ENCODE data around the gene COMMD1. TPM values are rescaled to one million over a fixed set of nuclear protein-coding genes. Genes with fewer than 3 reads are reported as not detected.
A peak's percentile ranks its signal among the peaks of the same experiment; 100 is the strongest.
"Not testable (repeated sequence)": the region's sequence is repeated elsewhere in the genome, so short reads cannot be mapped to it uniquely, and the experiment has no call there.

The COMMD1 gene
- total RNA-seq, 1 donor = 60.7 TPM

DNA sequence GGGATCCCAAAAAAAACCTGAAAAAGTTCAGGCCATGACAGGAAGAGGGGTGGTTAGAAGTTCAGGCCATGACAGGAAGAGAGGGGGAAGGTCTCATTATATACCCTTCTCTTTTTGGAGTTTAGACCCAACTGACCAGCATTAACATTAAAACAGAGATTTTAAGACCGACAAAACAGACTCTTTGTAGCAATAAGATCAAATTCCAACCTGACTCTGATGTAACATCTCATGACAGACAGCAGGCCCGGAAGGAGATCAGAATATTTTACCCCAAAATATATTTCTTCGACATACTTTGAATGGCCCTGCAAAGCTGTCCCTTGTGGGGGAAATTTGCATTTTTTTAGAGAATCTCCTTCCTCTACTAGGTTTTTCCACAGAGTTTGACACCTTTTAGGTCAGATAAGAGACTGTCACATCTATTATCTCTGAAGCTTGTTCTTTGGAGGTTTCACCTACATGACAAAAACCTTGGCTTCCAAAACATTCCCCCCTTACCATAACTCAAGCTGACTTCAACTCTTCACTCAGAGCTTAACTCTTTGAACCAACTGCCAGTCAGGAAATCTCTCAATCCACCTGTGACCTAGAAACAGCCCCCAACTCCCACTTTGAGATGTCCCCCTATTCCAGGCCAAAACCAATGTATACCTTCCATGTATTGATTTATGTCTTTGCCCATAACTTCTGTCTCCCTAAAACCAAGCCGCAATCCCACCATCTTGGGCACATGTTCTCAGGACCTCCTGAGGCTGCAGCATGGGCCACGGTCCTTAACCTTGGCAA is 239.4 kb downstream of the COMMD1 start:
- no peak for TF ChIP-seq CTCF (IDR thresholded peaks at IDR 0.05; ENCODE audit: insufficient read depth, low read length)
- no peak for DNase-seq (ENCODE audit: low read depth)
- no peak overlapping the region for H3K4me3 ChIP-seq (ENCODE audit: low read depth, low read length)

DNA sequence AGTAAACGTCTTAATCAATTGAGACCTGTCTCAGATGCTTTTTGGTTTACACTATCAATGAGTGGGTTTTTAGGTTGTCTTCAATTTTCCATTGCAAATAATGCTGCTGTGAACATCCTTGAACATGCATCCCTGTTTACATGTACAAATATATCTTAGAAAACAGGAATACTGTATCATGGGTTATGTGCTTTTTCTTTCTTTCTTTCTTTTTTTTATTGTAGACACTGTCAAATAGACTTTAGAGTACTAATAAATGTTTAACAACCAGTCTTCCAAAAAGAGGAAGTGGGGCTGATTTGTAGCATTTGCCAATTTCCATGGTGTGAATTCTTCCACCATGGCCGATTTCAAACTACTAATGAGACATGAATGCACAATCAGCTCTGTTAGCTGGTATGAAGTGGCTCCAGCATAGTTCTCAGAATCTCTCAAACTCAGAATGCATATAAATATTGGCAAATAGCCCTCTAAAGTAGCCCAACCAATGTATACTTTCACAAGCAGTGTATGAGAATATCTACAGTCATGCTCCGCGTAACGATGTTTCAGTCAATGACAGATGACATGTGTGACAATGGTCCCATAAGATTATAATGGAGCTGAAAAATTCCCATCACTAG is 240.1 kb downstream of the COMMD1 start:
- TF ChIP-seq CTCF (IDR thresholded peaks at IDR 0.05; ENCODE audit: insufficient read depth, low read length) = no peak
- no peak overlapping the region for H3K4me3 ChIP-seq (ENCODE audit: low read depth, low read length)
- DNase-seq (ENCODE audit: low read depth) = no peak

- not testable (repeated sequence) for H3K4me3 ChIP-seq (ENCODE audit: low read depth, low read length); DNase-seq (ENCODE audit: low read depth)
Measured at GRCh38 chr2:62146790-62147189, 241.3 kb downstream of the COMMD1 start.

- no peak overlapping the region for H3K4me3 ChIP-seq (ENCODE audit: low read depth, low read length)
- peak; percentile 87 for DNase-seq (ENCODE audit: low read depth)
Measured at GRCh38 chr2:62147610-62148301, 242.3 kb downstream of the COMMD1 start.

DNA sequence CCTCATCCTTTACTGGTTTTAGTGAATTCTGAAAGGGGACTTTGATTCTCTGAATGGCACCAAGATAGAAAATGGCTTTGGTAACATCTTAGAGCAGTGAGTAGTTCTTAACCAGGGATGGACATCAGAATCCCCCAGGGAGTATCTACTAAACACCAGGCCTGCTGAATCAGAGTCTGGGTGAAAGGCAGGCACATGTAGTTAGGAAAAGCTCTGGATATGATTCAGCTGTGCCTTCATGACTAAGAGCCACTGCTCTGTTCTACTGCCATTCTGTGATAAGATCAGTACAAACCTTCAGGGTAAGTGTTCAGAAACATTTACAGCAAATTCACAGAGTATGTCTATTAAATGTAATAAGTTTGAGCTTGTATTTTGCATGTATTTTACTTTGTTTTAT is 244.2 kb downstream of the COMMD1 start:
- no peak overlapping the region for H3K4me3 ChIP-seq (ENCODE audit: low read depth, low read length)
- TF ChIP-seq CTCF (IDR thresholded peaks at IDR 0.05; ENCODE audit: insufficient read depth, low read length) = no peak
- DNase-seq (ENCODE audit: low read depth) = peak; percentile 95

More at GRCh38 chr2:62147610-62148301, 242.3 kb downstream of the COMMD1 start:
- no peak for TF ChIP-seq CTCF (IDR thresholded peaks at IDR 0.05; ENCODE audit: insufficient read depth, low read length)

GRCh38 chr2:62150597-62151305 is 245.3 kb downstream of the COMMD1 start:
- peak; percentile 25 for DNase-seq (ENCODE audit: low read depth)
- no peak overlapping the region for H3K4me3 ChIP-seq (ENCODE audit: low read depth, low read length)
- TF ChIP-seq CTCF (IDR thresholded peaks at IDR 0.05; ENCODE audit: insufficient read depth, low read length) = no peak

- no peak for TF ChIP-seq CTCF (IDR thresholded peaks at IDR 0.05; ENCODE audit: insufficient read depth, low read length)
- DNase-seq (ENCODE audit: low read depth) = no peak
- H3K4me3 ChIP-seq (ENCODE audit: low read depth, low read length) = no peak overlapping the region
Measured at GRCh38 chr2:62151306-62151638, 245.8 kb downstream of the COMMD1 start.
